Mucosa of rectum (tissue), 2 donors: Measurements from ENCODE around the gene ADPRHL1.
"Not testable (repeated sequence)": the region's sequence is repeated elsewhere in the genome, so short reads cannot be mapped to it uniquely, and the experiment has no call there.

ENCODE experiments used
- H3K27ac ChIP-seq, 2 donors: one replicate each; pipeline ENCODE4 v1.7.0; 2013; ENCODE audit warnings: inconsistent platforms in 2 of 2, low read depth in 2 of 2, low read length in 2 of 2
- H3K27me3 ChIP-seq, 2 donors: one replicate each; pipeline ENCODE4 v1.7.0; 2013; ENCODE audit warnings: low read length in 2 of 2; ENCODE audit not compliant: control insufficient read depth in 2 of 2, insufficient read depth in 2 of 2
- H3K36me3 ChIP-seq, 2 donors: one replicate each; pipeline ENCODE4 v1.7.0; 2013; ENCODE audit warnings: low read length in 2 of 2; ENCODE audit not compliant: control insufficient read depth in 2 of 2, insufficient read depth in 2 of 2
- H3K4me1 ChIP-seq, 2 donors: one replicate each; pipeline ENCODE4 v1.7.0; 2013; ENCODE audit warnings: low read length in 2 of 2, mild to moderate bottlenecking in 1 of 2; ENCODE audit not compliant: control insufficient read depth in 2 of 2, insufficient read depth in 2 of 2
- H3K4me3 ChIP-seq, 2 donors: one replicate each; pipeline ENCODE4 v1.7.0; 2013; ENCODE audit warnings: low read length in 2 of 2
- H3K9ac ChIP-seq, 2 donors: one replicate each; pipeline ENCODE4 v1.7.0; 2013; ENCODE audit warnings: low read length in 2 of 2, low read depth in 1 of 2, mild to moderate bottlenecking in 1 of 2
- H3K9me3 ChIP-seq, 2 donors: one replicate each; pipeline ENCODE4 v1.7.0; 2013; ENCODE audit warnings: low read length in 2 of 2; ENCODE audit not compliant: control insufficient read depth in 2 of 2
- donor health status: healthy.
- donor health status: Normal muscosa, but diverticular disease.

Gene ADPRHL1

GRCh38 chr13:113457510-113457909, 4.2 kb upstream of the ADPRHL1 start:
- peaks cover 41 to 53% of the 10 kb centered on the region in 2 donors for H3K36me3 ChIP-seq
- H3K4me3 ChIP-seq, result no peak overlapping the region
- no peaks in the 10 kb centered on the region for H3K9me3 ChIP-seq
- H3K4me1 ChIP-seq, result no peaks in the 10 kb centered on the region
- H3K9ac ChIP-seq, result no peak overlapping the region
- no peaks in the 10 kb centered on the region for H3K27me3 ChIP-seq
- H3K27ac ChIP-seq, result no peak overlapping the region

GRCh38 chr13:113456116-113456702, 2.9 kb upstream of the ADPRHL1 start:
- H3K9ac ChIP-seq, result no peak overlapping the region
- no peaks in the 10 kb centered on the region for H3K27me3 ChIP-seq
- H3K36me3 ChIP-seq, result peaks cover 37 to 50% of the 10 kb centered on the region in 2 donors
- no peaks in the 10 kb centered on the region for H3K9me3 ChIP-seq
- H3K27ac ChIP-seq, result no peak overlapping the region
- H3K4me1 ChIP-seq, result no peaks in the 10 kb centered on the region
- H3K4me3 ChIP-seq, result no peak overlapping the region

DNA sequence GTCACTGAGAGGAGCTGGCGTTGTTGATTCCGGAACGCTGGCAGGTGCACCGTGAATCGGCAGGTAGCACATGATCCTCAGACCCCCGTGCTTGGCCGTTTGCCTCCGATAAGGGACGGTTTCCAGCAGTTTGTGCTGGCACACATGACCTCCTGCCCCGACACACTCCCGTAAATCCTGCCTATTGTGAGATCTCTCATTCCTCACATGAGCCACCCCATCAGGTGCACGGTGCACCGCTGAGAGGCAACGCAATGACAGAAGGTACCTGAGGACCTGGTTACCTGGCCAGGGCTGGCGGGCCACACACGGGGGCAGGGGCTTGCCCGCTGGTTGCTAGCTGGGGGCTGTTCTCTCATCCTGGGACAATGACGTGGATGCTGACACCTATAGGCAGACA, 2.1 kb upstream of the ADPRHL1 start:
- Histone ChIP-seq H3K27me3 (no peaks in the 10 kb centered on the region), H3K27ac (no peak overlapping the region)

GRCh38 chr13:113454936-113455335, 1.6 kb upstream of the ADPRHL1 start:
- H3K4me1 ChIP-seq, result peaks cover 2 to 4% of the 10 kb centered on the region in 2 donors
- no peaks in the 10 kb centered on the region for H3K9me3 ChIP-seq
- no peak overlapping the region for H3K9ac ChIP-seq
- no peak overlapping the region for H3K4me3 ChIP-seq
- H3K36me3 ChIP-seq, result peaks cover 27 to 39% of the 10 kb centered on the region in 2 donors
- no peaks in the 10 kb centered on the region for H3K27me3 ChIP-seq
- H3K27ac ChIP-seq, result no peak overlapping the region

More for the DNA sequence above, 2.1 kb upstream of the ADPRHL1 start:
- H3K4me1 ChIP-seq, result no peaks in the 10 kb centered on the region
- no peak overlapping the region for H3K4me3 ChIP-seq
- no peak overlapping the region for H3K9ac ChIP-seq
- H3K9me3 ChIP-seq, result no peaks in the 10 kb centered on the region
- peaks cover 32 to 44% of the 10 kb centered on the region in 2 donors for H3K36me3 ChIP-seq

DNA sequence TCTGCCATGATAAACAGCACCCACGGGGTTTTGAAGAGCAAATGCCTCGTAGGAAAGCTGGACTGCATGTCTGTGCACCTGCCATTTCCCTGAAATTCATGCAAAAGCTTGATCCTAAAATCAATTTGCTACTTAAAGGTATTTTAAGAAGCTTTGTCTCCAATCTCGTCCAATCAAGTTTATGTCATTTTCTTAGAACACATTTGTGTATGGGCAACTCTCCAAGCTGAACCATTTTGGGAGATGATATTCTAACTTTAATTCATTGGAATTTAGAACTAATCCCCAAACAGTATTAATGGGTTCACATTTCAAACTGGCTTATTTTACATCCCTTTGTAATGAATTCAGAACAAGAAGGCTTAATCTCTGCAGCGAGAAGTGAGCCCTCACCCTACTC, 822 bp downstream of the ADPRHL1 start:
- Histone ChIP-seq H3K4me3 (no peak overlapping the region), H3K36me3 (peaks cover 15 to 23% of the 10 kb centered on the region in 2 donors), H3K27ac (no peak overlapping the region)

DNA sequence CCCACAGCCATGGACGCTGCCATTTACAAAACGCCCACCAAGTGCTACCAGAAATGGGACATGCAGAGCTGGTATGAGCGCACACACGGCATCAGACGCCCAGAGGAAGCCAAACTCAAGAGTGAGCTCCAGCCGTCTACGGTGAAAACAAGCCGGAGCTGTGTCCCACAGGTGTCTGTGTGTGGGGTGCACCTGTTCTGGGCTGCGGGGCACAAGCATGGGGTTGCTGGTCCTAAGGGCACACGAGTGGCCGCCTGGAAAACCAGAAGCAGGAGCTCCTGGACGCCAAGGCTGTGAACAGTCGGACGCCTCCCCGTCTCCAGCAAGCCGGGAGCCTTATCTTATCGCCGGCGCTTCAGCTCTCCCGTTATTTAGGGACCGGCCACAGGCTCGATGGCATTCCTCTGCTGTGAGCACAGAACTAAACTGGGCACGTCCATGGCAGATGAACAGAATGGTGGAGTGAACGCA, 1.3 kb downstream of the ADPRHL1 start:
- no peak overlapping the region for H3K27ac ChIP-seq
- peaks cover 11 to 23% of the 10 kb centered on the region in 2 donors for H3K36me3 ChIP-seq
- H3K9me3 ChIP-seq, result no peaks in the 10 kb centered on the region
- no peak overlapping the region for H3K9ac ChIP-seq
- peaks cover 9 to 13% of the 10 kb centered on the region in 2 donors for H3K4me1 ChIP-seq
- H3K27me3 ChIP-seq, result no peaks in the 10 kb centered on the region
- no peak overlapping the region for H3K4me3 ChIP-seq

More for the DNA sequence above, 822 bp downstream of the ADPRHL1 start:
- H3K27me3 ChIP-seq, result no peaks in the 10 kb centered on the region
- no peaks in the 10 kb centered on the region for H3K9me3 ChIP-seq
- peaks cover 9 to 13% of the 10 kb centered on the region in 2 donors for H3K4me1 ChIP-seq
- H3K9ac ChIP-seq, result no peak overlapping the region

DNA sequence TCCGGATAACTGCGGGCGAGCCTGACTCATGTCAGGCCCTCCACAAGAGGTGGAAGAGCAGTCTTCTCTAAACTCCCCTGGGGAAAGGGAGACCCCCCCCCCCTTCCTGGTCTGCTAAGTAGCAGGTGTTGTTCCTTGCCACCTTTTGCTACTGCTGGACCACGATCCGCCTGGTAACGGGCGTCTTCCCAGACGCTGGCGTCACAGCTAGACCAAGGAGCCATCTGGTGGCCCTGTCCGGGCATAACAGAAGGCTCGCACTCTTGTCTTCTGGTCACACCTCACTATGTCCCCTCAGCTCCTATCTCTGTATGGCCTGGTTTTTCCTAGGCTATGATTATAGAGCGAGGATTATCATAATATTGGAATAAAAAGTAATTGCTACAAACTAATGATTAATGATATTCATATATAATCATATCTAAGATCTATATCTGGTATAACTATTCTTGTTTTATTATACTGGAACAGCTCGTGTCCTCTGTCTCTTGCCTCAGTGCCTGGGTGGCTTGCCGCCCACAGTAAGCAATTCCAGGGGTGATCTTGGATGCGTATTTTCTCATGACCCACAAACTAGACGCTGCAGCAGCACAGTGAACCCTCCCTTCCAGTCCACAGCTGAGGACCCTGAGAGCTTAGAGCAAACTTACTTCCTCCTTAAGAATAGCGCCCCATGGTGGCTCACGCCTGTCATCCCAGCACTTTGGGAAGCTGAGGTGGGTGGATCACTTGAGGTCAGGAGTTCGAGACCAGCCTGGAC, 2.2 kb downstream of the ADPRHL1 start:
- H3K9me3 ChIP-seq, H3K9ac ChIP-seq, H3K4me3 ChIP-seq, H3K27me3 ChIP-seq, H3K27ac ChIP-seq: not testable (repeated sequence)
- peaks cover 9 to 13% of the 10 kb centered on the region in 2 donors for H3K4me1 ChIP-seq
- H3K36me3 ChIP-seq, result peaks cover 5 to 17% of the 10 kb centered on the region in 2 donors

DNA sequence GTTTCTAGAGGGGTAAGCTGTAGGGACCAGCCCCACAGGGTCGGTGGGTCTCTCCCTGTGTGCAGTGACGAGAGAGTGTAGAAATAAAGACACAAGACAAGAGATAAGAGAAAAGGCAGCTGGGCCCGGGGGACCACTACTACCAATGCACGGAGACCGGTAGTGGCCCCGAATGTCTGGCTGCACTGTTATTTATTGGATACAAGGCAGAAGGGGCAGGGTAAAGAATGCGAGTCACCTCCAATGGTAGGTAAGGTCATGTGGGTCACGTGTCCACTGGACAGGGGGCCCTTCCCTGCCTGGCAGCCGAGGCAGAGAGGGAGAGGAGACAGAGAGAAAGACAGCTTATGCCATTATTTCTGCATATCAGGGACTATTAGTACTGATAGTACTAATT, 2.9 kb downstream of the ADPRHL1 start:
- H3K27ac ChIP-seq, H3K9ac ChIP-seq, H3K27me3 ChIP-seq, H3K9me3 ChIP-seq: not testable (repeated sequence)
- peak overlapping the region in 1 of 2 donors; percentile 87 for H3K4me3 ChIP-seq
- H3K36me3 ChIP-seq, result peaks cover 2 to 12% of the 10 kb centered on the region in 2 donors
- H3K4me1 ChIP-seq, result peaks cover 9 to 13% of the 10 kb centered on the region in 2 donors

DNA sequence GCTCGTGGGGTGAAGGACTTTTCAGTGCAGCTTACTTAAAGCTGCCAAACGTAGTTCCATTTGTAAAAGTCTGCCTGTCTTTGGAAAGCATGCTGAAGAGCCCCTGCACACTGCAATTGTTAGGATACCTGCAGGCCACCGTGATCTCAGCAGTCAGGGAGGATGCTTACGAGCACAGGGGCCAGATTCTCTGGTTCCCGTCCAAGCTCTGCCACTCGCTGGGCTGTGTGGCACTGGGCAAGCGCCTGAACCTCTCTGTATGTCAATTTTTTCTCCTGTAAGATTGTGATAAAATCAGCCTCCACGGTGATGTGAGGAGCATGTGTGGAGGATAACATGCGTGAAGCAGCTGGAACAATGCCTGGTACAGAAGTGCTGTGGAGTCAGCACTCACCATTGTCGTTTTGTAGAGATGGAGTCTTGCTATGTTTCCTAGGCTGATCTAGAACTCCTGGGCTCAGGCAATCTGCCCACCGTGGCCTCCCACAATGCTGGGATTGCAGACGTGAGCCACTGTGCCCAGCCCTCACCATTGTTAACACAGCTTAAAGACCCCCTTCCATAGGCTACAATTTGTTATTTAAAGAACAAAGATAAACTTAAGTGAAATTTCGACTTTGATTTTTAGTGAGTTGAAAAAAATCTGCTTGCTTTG, 3.5 kb downstream of the ADPRHL1 start:
- no peaks in the 10 kb centered on the region for H3K9me3 ChIP-seq
- peaks cover 9 to 13% of the 10 kb centered on the region in 2 donors for H3K4me1 ChIP-seq
- peaks cover 0 to 8% of the 10 kb centered on the region in 2 donors for H3K36me3 ChIP-seq
- H3K4me3 ChIP-seq, result peak overlapping the region; percentile 69 to 87
- H3K9ac ChIP-seq, result peak overlapping the region; percentile 74 to 78
- peak overlapping the region; percentile 92 to 94 for H3K27ac ChIP-seq
- no peaks in the 10 kb centered on the region for H3K27me3 ChIP-seq
